Stomach (tissue), 4 donors: Measurements from ENCODE around the gene IQGAP2.

Experiments
- EP300 ChIP-seq: sonication (generic); formaldehyde crosslinking; IDR thresholded peaks from one replicate; pipeline ENCODE4 v1.6.1; 2017; ENCODE audit warnings: antibody characterized with exemption
- POLR2A ChIP-seq, 4 donors: fragments of 450-650 bp; IDR thresholded peaks; one replicate each; pipeline ENCODE4 v1.6.1; 2016; ENCODE audit warnings: antibody characterized with exemption in 4 of 4, control low read depth in 2 of 4, mild to moderate bottlenecking in 1 of 4, moderate library complexity in 1 of 4
- TF ChIP-seq, protein P1 (sequence below), 7 experiments: fragments of 450-650 bp in 4 of 7; fragments of 200-600 bp in 3 of 7; sonication (generic) in 3 of 7; IDR thresholded peaks; one replicate each; pipeline ENCODE4 v1.5.1; 2016 to 2019; ENCODE audit warnings: antibody characterized with exemption in 7 of 7, control low read depth in 2 of 7, mild to moderate bottlenecking in 1 of 7

DNA sequence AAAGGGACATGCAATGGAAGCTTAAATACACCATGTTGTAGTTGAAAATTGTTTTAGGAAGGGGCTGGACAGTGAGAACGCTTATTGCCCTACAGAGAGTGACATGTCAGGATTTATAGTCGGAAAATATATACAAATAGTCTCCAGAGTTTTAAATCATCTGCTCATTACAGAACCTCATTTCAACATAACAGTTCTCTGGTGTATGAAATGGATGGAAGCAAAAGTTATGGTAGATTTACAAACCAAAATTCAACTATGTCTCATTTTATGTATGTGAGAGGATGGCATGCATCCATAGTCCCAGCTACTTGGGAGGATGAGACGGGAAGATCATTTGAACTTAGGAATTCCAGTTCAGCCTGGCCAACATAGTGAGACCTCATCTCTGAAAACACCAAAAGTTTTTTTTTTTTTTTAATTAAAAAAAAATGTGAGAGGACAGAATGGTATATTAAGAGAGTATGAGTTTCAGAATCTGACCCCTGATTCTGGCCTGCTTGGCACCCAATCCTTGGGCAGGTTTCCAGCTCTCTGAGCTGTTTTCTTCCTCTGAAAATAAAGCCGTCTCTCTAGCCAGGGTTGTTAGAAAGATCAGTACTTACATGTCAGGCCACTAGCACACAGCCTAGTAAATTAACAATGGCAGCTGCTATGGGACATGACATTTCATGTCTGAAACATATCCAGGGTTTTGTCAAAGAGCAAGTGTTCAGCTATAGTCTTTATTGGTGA is 40.1 kb downstream of the IQGAP2 start:
- TF ChIP-seq, protein P1, sequence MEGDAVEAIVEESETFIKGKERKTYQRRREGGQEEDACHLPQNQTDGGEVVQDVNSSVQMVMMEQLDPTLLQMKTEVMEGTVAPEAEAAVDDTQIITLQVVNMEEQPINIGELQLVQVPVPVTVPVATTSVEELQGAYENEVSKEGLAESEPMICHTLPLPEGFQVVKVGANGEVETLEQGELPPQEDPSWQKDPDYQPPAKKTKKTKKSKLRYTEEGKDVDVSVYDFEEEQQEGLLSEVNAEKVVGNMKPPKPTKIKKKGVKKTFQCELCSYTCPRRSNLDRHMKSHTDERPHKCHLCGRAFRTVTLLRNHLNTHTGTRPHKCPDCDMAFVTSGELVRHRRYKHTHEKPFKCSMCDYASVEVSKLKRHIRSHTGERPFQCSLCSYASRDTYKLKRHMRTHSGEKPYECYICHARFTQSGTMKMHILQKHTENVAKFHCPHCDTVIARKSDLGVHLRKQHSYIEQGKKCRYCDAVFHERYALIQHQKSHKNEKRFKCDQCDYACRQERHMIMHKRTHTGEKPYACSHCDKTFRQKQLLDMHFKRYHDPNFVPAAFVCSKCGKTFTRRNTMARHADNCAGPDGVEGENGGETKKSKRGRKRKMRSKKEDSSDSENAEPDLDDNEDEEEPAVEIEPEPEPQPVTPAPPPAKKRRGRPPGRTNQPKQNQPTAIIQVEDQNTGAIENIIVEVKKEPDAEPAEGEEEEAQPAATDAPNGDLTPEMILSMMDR (IDR thresholded peaks at IDR 0.05): no peak
- TF ChIP-seq POLR2A (IDR thresholded peaks at IDR 0.05): no peak
- no peak for TF ChIP-seq EP300
